NCI-H460 (cell line): ENCODE results near the gene BPHL. TPM values are rescaled to one million over a fixed set of nuclear protein-coding genes. Genes with fewer than 3 reads are reported as not detected.
A peak's percentile ranks its signal among the peaks of the same experiment; 100 is the strongest.
"Not testable (repeated sequence)": the region's sequence is repeated elsewhere in the genome, so short reads cannot be mapped to it uniquely, and the experiment has no call there.

Source experiments
- DNase-seq: peaks from one replicate; pipeline ENCODE4 v3.0.0-alpha.2; 2016; ENCODE audit warnings: low read depth; ENCODE audit errors: extremely low read depth
- total RNA-seq: library from RNA; depleted of rRNA; stranded (reverse); fragments of >200 nt; shearing (Covaris generic); gene quantifications from 2 replicates; pipeline ENCODE4 v1.2.3, GENCODE V29; 2014

BPHL gene
- total RNA-seq, 1 experiment from 2014 or later = 14.9 TPM

- no peak for DNase-seq
These were observed 33.2 kb downstream of the BPHL start for GRCh38 chr6:3151691-3152090.

- DNase-seq = no peak
These were observed 34.2 kb downstream of the BPHL start for GRCh38 chr6:3152689-3153088.

GRCh38 chr6:3155416-3155815 lies 36.9 kb downstream of the BPHL start:
- DNase-seq = not testable (repeated sequence)

GRCh38 chr6:3156184-3157130 lies 37.9 kb downstream of the BPHL start:
- not testable (repeated sequence) for DNase-seq

GRCh38 chr6:3157131-3157933 lies 38.8 kb downstream of the BPHL start, which contains the start of gene TUBB2A:
Gene TUBB2A (minus strand): TSS chr6:3157544. CDS start chr6:3157463, 81 bp downstream.
- peak; percentile 65 for DNase-seq

GRCh38 chr6:3159805-3160781 lies 41.6 kb downstream of the BPHL start:
- DNase-seq = peak; percentile 68

- DNase-seq = peak; percentile 70
These were observed 43.6 kb downstream of the BPHL start for GRCh38 chr6:3162067-3162497.

GRCh38 chr6:3162565-3163247 lies 44.2 kb downstream of the BPHL start:
- DNase-seq = peak; percentile 59

GRCh38 chr6:3163248-3163594 lies 44.7 kb downstream of the BPHL start:
- DNase-seq = no peak

- no peak for DNase-seq
These were observed 45.9 kb downstream of the BPHL start for GRCh38 chr6:3164388-3164787.

GRCh38 chr6:3165631-3166534 lies 47.4 kb downstream of the BPHL start:
- DNase-seq = no peak

GRCh38 chr6:3166535-3167225 lies 48.2 kb downstream of the BPHL start:
- DNase-seq = not testable (repeated sequence)

- DNase-seq = not testable (repeated sequence)
These were observed 49.5 kb downstream of the BPHL start for GRCh38 chr6:3168046-3168445.

GRCh38 chr6:3170676-3171075 lies 52.2 kb downstream of the BPHL start:
- not testable (repeated sequence) for DNase-seq

- not testable (repeated sequence) for DNase-seq
These were observed 53.0 kb downstream of the BPHL start for GRCh38 chr6:3171313-3172175.

- not testable (repeated sequence) for DNase-seq
These were observed 54.3 kb downstream of the BPHL start for GRCh38 chr6:3172789-3173188.

- not testable (repeated sequence) for DNase-seq
These were observed 55.2 kb downstream of the BPHL start for GRCh38 chr6:3173636-3174089.
